ENCODE measurements around the gene TSPAN14. TPM values are rescaled to one million over a fixed set of nuclear protein-coding genes. Genes with fewer than 3 reads are reported as not detected.

Gene TSPAN14
- total RNA-seq, 2 donors from 2014 or later: 83.5 to 91.7 TPM

- TF ChIP-seq CTCF (IDR thresholded peaks at IDR 0.05): no peak
- intact Hi-C loops (cut with DNase I): no loop called here
- no peaks in the 10 kb centered on the region for H3K9me3 ChIP-seq
- H3K4me1 ChIP-seq: no peaks in the 10 kb centered on the region
- no peaks in the 10 kb centered on the region for H3K27me3 ChIP-seq
- DNase-seq: no peak
- no peak overlapping the region for H3K4me3 ChIP-seq
- peaks cover 34% of the 10 kb centered on the region for H3K36me3 ChIP-seq
- H3K27ac ChIP-seq: no peak overlapping the region
- no peak overlapping the region for H3K9ac ChIP-seq (ENCODE audit: low read depth in 2 of 2, low read length in 2 of 2)
Measured at GRCh38 chr10:80512031-80512526, 58.0 kb downstream of the TSPAN14 start.

GRCh38 chr10:80513106-80513505, 59.0 kb downstream of the TSPAN14 start:
- TF ChIP-seq CTCF (IDR thresholded peaks at IDR 0.05): no peak

GRCh38 chr10:80515511-80515910, 61.4 kb downstream of the TSPAN14 start:
- Histone ChIP-seq H3K36me3 (peaks cover 26% of the 10 kb centered on the region), H3K4me3 (no peak overlapping the region), H3K4me1 (no peaks in the 10 kb centered on the region), H3K27me3 (no peaks in the 10 kb centered on the region), H3K9ac (ENCODE audit: low read depth in 2 of 2, low read length in 2 of 2) (no peak overlapping the region), H3K27ac (no peak overlapping the region), H3K9me3 (no peaks in the 10 kb centered on the region)
- DNase-seq: no peak
- TF ChIP-seq CTCF (IDR thresholded peaks at IDR 0.05): no peak
- intact Hi-C loops (cut with DNase I): no loop called here

More at GRCh38 chr10:80513106-80513505, 59.0 kb downstream of the TSPAN14 start:
- H3K9ac ChIP-seq (ENCODE audit: low read depth in 2 of 2, low read length in 2 of 2): no peak overlapping the region
- intact Hi-C loops (cut with DNase I): no loop called here
- DNase-seq: no peak
- no peaks in the 10 kb centered on the region for H3K4me1 ChIP-seq
- H3K9me3 ChIP-seq: no peaks in the 10 kb centered on the region
- H3K4me3 ChIP-seq: no peak overlapping the region
- H3K27ac ChIP-seq: no peak overlapping the region
- peaks cover 34% of the 10 kb centered on the region for H3K36me3 ChIP-seq
- no peaks in the 10 kb centered on the region for H3K27me3 ChIP-seq

GRCh38 chr10:80515941-80516340, 61.8 kb downstream of the TSPAN14 start:
- no peak overlapping the region for H3K4me3 ChIP-seq
- no peak for TF ChIP-seq CTCF (IDR thresholded peaks at IDR 0.05)
- no peaks in the 10 kb centered on the region for H3K9me3 ChIP-seq
- H3K27me3 ChIP-seq: no peaks in the 10 kb centered on the region
- no peaks in the 10 kb centered on the region for H3K4me1 ChIP-seq
- intact Hi-C loops (cut with DNase I): no loop called here
- DNase-seq: no peak
- H3K27ac ChIP-seq: no peak overlapping the region
- no peak overlapping the region for H3K9ac ChIP-seq (ENCODE audit: low read depth in 2 of 2, low read length in 2 of 2)
- H3K36me3 ChIP-seq: peaks cover 25% of the 10 kb centered on the region

- Histone ChIP-seq H3K9me3 (no peaks in the 10 kb centered on the region), H3K4me3 (no peak overlapping the region), H3K36me3 (peaks cover 22% of the 10 kb centered on the region), H3K4me1 (no peaks in the 10 kb centered on the region), H3K27me3 (no peaks in the 10 kb centered on the region), H3K27ac (no peak overlapping the region), H3K9ac (ENCODE audit: low read depth in 2 of 2, low read length in 2 of 2) (no peak overlapping the region)
- TF ChIP-seq CTCF (IDR thresholded peaks at IDR 0.05): no peak
- DNase-seq: no peak
- intact Hi-C loops (cut with DNase I): no loop called here
Measured at GRCh38 chr10:80516506-80517075, 62.5 kb downstream of the TSPAN14 start.

All from colonic mucosa (tissue), 4 donors.